GM23248 (cell line): ENCODE measurements around the gene TSLP.

ENCODE experiments used
- EZH2 ChIP-seq: fragments of 200-600 bp; sonication (generic); IDR thresholded peaks from 2 replicates; pipeline ENCODE4 v1.6.1; 2018; ENCODE audit warnings: antibody characterized with exemption, mild to moderate bottlenecking; ENCODE audit not compliant: insufficient read depth, poor library complexity, severe bottlenecking
- EZH2phosphoT487 ChIP-seq: fragments of 200-600 bp; sonication (generic); IDR thresholded peaks from 2 replicates; pipeline ENCODE4 v1.6.1; 2018; ENCODE audit warnings: antibody characterized with exemption, moderate library complexity, mild to moderate bottlenecking, low read depth; ENCODE audit not compliant: insufficient read depth

DNA sequence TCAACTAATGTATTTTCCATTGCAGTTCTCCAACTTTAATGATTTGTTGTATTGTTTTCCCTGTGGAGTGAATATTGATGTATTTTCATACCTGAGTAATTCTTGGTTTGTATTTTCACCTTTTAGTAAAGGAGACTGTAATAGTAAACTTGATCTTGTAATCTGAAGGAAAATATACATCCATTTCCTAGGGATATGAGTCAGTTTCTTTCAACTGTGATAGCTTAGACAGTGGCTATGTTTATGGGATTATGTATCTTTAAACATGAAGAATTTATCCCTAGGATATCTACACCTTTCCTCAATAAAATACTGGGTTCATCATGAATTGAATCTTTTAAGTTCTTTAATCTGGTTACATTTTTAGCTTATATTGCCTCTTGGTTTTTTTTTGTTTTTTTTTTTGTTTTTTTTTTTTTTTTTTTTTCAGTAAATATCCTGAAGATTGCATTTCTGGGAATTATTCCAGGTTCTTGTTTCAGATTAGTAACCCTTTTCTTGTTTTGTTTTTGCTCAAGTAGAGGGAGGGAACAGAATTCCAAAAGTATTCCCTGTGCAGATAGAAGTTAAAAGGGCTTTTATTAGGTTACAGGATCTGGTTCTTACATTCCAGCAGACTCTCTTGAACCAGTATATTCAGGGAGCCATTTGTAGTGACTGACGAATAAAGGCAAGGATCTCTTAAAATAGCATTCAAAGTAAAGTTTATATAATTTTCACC is 27.7 kb downstream of the TSLP start:
- TF ChIP-seq EZH2phosphoT487 (no peak), EZH2 (no peak)
